GM12865 (cell line): Measurements from ENCODE around the gene IRF8.

ENCODE experiments used
- DNase-seq: peaks from one replicate; pipeline ENCODE4 v3.0.0; 2010; ENCODE audit warnings: low read depth
- H3K4me3 ChIP-seq: 2 replicates; pipeline ENCODE4 v1.5.1; 2011; ENCODE audit warnings: mild to moderate bottlenecking, low read depth, low read length, control low read depth
- TF ChIP-seq, protein P1 (sequence below): IDR thresholded peaks from 2 replicates; pipeline ENCODE4 v1.5.1; 2011; ENCODE audit warnings: low read length, control low read depth, low read depth, inconsistent platforms; ENCODE audit not compliant: insufficient read depth; ENCODE audit errors: missing control alignments

The IRF8 gene

DNA sequence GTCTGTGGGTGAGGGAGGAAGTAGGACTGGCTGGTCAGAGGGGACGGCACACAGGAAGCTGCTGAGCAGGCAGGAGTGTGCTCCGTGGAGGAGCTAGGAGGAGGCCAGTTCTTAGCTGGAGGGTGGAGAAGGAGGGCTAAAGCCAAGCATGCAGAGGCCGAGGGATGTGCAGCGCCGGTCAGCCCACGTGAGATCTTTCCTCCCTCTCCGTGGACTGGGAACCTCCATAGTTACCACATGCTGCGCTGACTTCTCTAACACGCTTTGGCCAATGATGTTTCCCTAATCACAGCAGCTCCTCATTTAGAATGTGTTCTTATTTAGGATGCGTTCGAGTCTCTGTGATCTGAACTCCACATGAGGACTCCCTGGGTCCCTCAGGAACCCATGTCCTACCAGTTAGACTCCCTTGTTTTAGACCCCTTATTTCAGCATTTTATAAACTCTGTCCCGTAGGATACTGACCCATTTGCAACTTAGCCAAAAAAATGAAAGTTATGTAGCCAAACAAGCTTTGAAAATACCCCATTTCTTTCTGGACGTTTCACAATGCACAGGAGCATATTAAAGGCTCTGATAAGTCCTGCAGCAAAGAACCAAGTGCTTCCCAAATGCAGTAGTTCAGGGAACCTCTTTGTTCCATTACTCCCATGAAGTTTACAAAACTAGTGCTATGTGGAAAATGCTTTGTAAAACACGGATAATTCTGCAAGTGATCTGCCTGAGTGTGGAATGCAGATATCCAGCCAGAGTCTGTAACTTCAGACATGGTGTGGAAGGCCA lies 51.4 kb downstream of the IRF8 start:
- DNase-seq, result no peak
- no peak overlapping the region for H3K4me3 ChIP-seq
- TF ChIP-seq, protein P1, sequence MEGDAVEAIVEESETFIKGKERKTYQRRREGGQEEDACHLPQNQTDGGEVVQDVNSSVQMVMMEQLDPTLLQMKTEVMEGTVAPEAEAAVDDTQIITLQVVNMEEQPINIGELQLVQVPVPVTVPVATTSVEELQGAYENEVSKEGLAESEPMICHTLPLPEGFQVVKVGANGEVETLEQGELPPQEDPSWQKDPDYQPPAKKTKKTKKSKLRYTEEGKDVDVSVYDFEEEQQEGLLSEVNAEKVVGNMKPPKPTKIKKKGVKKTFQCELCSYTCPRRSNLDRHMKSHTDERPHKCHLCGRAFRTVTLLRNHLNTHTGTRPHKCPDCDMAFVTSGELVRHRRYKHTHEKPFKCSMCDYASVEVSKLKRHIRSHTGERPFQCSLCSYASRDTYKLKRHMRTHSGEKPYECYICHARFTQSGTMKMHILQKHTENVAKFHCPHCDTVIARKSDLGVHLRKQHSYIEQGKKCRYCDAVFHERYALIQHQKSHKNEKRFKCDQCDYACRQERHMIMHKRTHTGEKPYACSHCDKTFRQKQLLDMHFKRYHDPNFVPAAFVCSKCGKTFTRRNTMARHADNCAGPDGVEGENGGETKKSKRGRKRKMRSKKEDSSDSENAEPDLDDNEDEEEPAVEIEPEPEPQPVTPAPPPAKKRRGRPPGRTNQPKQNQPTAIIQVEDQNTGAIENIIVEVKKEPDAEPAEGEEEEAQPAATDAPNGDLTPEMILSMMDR, result no peak

DNA sequence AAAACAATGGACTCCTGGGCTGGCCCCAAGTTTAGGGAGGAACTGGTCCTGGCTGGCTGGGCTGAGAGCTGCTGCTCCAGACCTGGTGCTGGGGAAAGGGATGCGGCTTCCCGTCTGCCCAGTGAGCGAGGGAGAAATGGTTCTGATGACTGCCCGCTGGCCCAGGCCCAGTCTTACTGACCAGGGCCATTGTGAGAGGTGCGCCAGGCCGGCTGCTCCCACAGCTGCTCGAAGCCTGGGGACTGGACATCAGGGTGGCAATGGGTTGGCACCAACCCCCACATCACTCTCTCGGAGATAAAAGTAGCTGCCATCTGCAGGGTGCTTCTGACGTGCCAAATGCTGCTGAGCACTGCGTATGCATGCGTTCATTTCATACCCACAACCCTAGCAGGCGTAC lies 53.2 kb downstream of the IRF8 start:
- no peak for DNase-seq
- TF ChIP-seq, protein P1, result no peak

DNA sequence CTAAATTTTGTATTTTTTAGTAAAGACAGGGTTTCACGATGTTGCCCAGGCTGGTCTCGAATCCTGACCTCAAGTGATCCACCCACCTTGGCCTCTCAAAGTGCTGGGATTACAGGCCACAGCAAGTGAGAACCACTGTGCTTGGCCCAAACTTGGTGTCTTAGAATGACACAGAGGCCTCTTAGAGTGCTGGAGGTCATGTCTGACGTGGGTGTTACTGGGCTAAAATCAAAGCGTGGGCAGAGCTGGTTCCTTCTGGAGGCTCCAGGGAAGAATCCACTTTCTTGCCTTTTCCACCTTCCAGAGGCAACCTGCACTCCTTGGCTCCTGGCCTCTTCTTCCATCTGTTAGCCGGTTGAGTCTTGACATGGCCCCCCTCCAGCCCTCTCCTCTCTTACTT lies 53.8 kb downstream of the IRF8 start:
- DNase-seq, result no peak
- no peak overlapping the region for H3K4me3 ChIP-seq
- TF ChIP-seq, protein P1, result no peak

More for the DNA sequence above, 53.2 kb downstream of the IRF8 start:
- H3K4me3 ChIP-seq, result no peak overlapping the region

DNA sequence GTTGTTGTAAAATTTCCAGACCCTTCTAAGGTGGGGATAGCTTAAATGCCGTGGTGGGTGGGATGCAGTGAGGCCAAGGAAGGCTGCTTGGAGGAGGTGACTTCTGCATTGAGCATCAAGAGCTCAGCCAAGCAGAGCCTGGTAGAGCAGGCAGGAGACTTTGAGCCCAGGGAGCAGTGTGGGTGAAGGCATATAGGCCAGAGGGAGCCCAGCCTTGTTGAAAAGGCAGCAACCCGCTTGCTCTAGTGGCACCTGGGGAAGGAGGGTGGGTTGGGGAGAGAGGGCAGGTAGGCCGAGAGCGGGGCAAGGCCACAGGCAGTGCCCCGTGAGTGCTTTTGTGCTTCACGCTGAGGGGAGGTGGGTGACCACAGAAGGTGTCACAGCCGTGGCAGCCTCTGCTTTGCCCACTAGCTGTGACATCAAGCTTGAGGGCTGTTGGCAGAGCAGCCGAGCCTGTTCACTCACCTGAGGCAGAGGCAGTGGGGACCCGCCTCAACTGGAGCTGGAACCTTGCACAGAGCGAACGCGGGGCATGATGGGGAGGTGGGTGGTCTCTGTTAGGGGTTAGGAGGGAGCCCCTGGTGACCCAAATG lies 56.1 kb downstream of the IRF8 start:
- DNase-seq, result no peak
- H3K4me3 ChIP-seq, result no peak overlapping the region
- TF ChIP-seq, protein P1, result no peak

DNA sequence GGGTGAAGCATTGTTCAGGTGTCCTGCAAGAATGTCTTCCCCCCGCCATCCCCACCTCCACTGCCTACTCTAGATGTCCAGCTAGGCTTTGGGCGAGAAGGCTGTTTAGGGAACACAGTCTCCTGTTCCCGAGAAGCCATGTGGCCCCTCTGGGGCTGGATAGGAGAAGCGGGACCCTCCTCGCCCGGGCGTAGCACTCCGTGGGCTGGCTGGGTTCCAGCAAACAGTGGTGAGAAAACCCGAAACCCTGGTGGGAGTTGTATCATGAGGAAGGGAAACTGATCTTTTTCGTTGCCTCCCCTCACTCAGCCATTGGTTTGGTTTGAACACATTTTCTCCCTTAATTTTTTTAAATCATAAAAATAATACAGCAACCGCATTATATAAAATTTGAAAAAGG lies 56.6 kb downstream of the IRF8 start:
- TF ChIP-seq, protein P1, result no peak
- peak; percentile 42 for DNase-seq
- H3K4me3 ChIP-seq, result no peak overlapping the region

DNA sequence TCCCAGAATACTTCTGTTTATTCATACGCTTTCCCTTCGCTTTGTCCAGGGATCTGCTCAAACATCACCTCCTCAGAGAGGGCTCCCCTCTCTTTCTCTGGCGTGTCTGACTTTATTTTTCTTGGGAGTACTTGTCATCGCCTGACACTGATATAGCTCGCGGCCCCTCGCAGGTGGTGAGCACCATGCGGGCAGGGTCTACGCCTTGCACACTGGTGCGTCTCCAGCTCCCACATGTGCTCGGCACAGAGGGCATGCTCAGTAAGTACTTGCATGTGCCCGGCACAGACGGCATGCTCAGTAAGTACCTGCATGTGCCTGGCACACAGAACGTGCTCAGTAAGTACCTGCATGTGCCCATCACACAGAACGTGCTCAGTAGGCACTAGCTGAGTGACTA lies 57.5 kb downstream of the IRF8 start:
- no peak overlapping the region for H3K4me3 ChIP-seq
- no peak for DNase-seq

More for the DNA sequence above, 57.5 kb downstream of the IRF8 start:
- TF ChIP-seq, protein P1, result no peak
